HL-60 (cell line): ENCODE measurements around the gene LRFN2.

Source experiments
- CTCF ChIP-seq: IDR thresholded peaks from one replicate; pipeline ENCODE4 v1.5.1; 2011; ENCODE audit warnings: low read length, control low read depth, inconsistent platforms; ENCODE audit not compliant: insufficient read depth
- GABPA ChIP-seq: IDR thresholded peaks from 2 replicates; pipeline ENCODE4 v1.6.1; 2012; ENCODE audit warnings: low read depth
- POLR2AphosphoS5 ChIP-seq: IDR thresholded peaks from 2 replicates; pipeline ENCODE4 v1.6.1; 2012; ENCODE audit warnings: low read depth
- REST ChIP-seq: IDR thresholded peaks from 2 replicates; pipeline ENCODE4 v1.6.1; 2012; ENCODE audit warnings: low read depth; ENCODE audit not compliant: insufficient replicate concordance
- SPI1 ChIP-seq: IDR thresholded peaks from 2 replicates; pipeline ENCODE4 v1.6.1; 2012; ENCODE audit warnings: low read depth, mild to moderate bottlenecking, borderline replicate concordance

GRCh38 chr6:40409716-40410397 lies 177.3 kb downstream of the LRFN2 start:
- TF ChIP-seq CTCF (no peak), GABPA (no peak), POLR2AphosphoS5 (no peak), SPI1 (no peak), REST (no peak)
